Endothelial cell of umbilical vein (primary cell): ENCODE results near the gene REP15.

Experiments
- EZH2 ChIP-seq: IDR thresholded peaks from 2 replicates; pipeline ENCODE4 v1.6.1; 2012; ENCODE audit warnings: borderline replicate concordance, low read depth, mild to moderate bottlenecking, moderate library complexity, low read length, inconsistent platforms; ENCODE audit not compliant: severe bottlenecking
- GATA2 ChIP-seq: IDR thresholded peaks from 2 replicates; pipeline ENCODE4 v1.7.0; 2011; ENCODE audit warnings: low read depth, mild to moderate bottlenecking, moderate library complexity, mixed read lengths, low read length; ENCODE audit not compliant: insufficient read length, insufficient read depth
- MYC ChIP-seq: IDR thresholded peaks from one replicate; pipeline ENCODE4 v1.6.1; 2011; ENCODE audit warnings: mild to moderate bottlenecking, low read depth, low read length
- POLR2A ChIP-seq: IDR thresholded peaks from 2 replicates; pipeline ENCODE4 v1.6.1; 2012; ENCODE audit warnings: low read depth, mild to moderate bottlenecking, control low read depth, low read length
- POLR2AphosphoS5 ChIP-seq: IDR thresholded peaks from 2 replicates; pipeline ENCODE4 v1.6.1; 2012; ENCODE audit warnings: low read depth, mild to moderate bottlenecking, control low read depth, low read length, moderate library complexity; ENCODE audit not compliant: insufficient read depth
- TF ChIP-seq, protein P1 (sequence below), 2 donors: IDR thresholded peaks; 1 replicate in 1 of 2; 2 replicates in 1 of 2; pipeline ENCODE4 v1.5.1; 2011; ENCODE audit warnings: low read length in 2 of 2, mild to moderate bottlenecking in 2 of 2, moderate library complexity in 2 of 2, control low read depth in 1 of 2, inconsistent platforms in 1 of 2, low read depth in 1 of 2; ENCODE audit not compliant: insufficient read depth in 1 of 2; ENCODE audit errors: extremely low read depth in 1 of 2

- TF ChIP-seq, protein P1, sequence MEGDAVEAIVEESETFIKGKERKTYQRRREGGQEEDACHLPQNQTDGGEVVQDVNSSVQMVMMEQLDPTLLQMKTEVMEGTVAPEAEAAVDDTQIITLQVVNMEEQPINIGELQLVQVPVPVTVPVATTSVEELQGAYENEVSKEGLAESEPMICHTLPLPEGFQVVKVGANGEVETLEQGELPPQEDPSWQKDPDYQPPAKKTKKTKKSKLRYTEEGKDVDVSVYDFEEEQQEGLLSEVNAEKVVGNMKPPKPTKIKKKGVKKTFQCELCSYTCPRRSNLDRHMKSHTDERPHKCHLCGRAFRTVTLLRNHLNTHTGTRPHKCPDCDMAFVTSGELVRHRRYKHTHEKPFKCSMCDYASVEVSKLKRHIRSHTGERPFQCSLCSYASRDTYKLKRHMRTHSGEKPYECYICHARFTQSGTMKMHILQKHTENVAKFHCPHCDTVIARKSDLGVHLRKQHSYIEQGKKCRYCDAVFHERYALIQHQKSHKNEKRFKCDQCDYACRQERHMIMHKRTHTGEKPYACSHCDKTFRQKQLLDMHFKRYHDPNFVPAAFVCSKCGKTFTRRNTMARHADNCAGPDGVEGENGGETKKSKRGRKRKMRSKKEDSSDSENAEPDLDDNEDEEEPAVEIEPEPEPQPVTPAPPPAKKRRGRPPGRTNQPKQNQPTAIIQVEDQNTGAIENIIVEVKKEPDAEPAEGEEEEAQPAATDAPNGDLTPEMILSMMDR (IDR thresholded peaks at IDR 0.05; ENCODE audit: extremely low read depth in 1 of 2, insufficient read depth in 1 of 2, low read depth in 1 of 2, low read length in 2 of 2), result no peak
- TF ChIP-seq POLR2A, result no peak
- TF ChIP-seq MYC, result no peak
- no peak for TF ChIP-seq EZH2
- TF ChIP-seq GATA2, result no peak
- no peak for TF ChIP-seq POLR2AphosphoS5
Measured at GRCh38 chr12:27672643-27673042, 23.6 kb upstream of the REP15 start.
